SKM-1 treated with dmso at 0.1 percent for 144 hours (cell line): ENCODE results near the gene HOXB7.

Experiments
- DNase-seq: peaks from one replicate; lab custom pipeline; 2025; ENCODE audit not compliant: unreplicated experiment; lab: John Stamatoyannopoulos, UW

HOXB7 gene

GRCh38 chr17:48586355-48587258 is 24.2 kb downstream of the HOXB7 start:
- no peak for DNase-seq

GRCh38 chr17:48584223-48584741 is 26.5 kb downstream of the HOXB7 start:
- no peak for DNase-seq

GRCh38 chr17:48583708-48584222 is 27.1 kb downstream of the HOXB7 start:
- no peak for DNase-seq

GRCh38 chr17:48582750-48583069 is 28.1 kb downstream of the HOXB7 start:
- no peak for DNase-seq

- no peak for DNase-seq
Observed at GRCh38 chr17:48579760-48580554, 30.9 kb downstream of the HOXB7 start.

- no peak for DNase-seq
Observed at GRCh38 chr17:48579471-48579759, 31.4 kb downstream of the HOXB7 start.

- no peak for DNase-seq
Observed at GRCh38 chr17:48578616-48579470, 32.0 kb downstream of the HOXB7 start.

- DNase-seq: peak; percentile 80
Observed at GRCh38 chr17:48577946-48578615, 32.7 kb downstream of the HOXB7 start, which contains the start of gene HOXB4. HOXB4 (minus strand) TSS chr17:48578350; CDS start chr17:48578319, 31 bp downstream.

GRCh38 chr17:48577330-48577945 is 33.4 kb downstream of the HOXB7 start:
- DNase-seq: no peak

GRCh38 chr17:48576479-48577309 is 34.1 kb downstream of the HOXB7 start:
- DNase-seq: no peak

- DNase-seq: no peak
Observed at GRCh38 chr17:48575673-48576478, 34.9 kb downstream of the HOXB7 start.

GRCh38 chr17:48575066-48575582 is 35.7 kb downstream of the HOXB7 start:
- no peak for DNase-seq

GRCh38 chr17:48574505-48575065 is 36.2 kb downstream of the HOXB7 start:
- DNase-seq: no peak

GRCh38 chr17:48571826-48572417 is 38.9 kb downstream of the HOXB7 start:
- DNase-seq: no peak

- DNase-seq: no peak
Observed at GRCh38 chr17:48571024-48571818, 39.6 kb downstream of the HOXB7 start.

- no peak for DNase-seq
Observed at GRCh38 chr17:48570325-48571023, 40.3 kb downstream of the HOXB7 start.
